Erythroblast (primary cell): Measurements from ENCODE around the gene SATB2.

Source experiments
- GATA1 ChIP-seq: IDR thresholded peaks from 2 replicates; pipeline ENCODE4 v1.6.1; 2011; ENCODE audit warnings: low read depth, mild to moderate bottlenecking, control low read depth, low read length, moderate library complexity
- POLR2A ChIP-seq: IDR thresholded peaks from 2 replicates; pipeline ENCODE4 v1.6.1; 2011; ENCODE audit warnings: mild to moderate bottlenecking, low read length

- TF ChIP-seq POLR2A (no peak), GATA1 (no peak)
Observed at GRCh38 chr2:199434555-199434954, 23.2 kb downstream of the SATB2 start.
